Progenitor cell of endocrine pancreas (in vitro differentiated cells): ENCODE data around the gene OR8U1. TPM values are rescaled to one million over a fixed set of nuclear protein-coding genes. Genes with fewer than 3 reads are reported as not detected.

Source experiments
- DNase-seq: peaks from one replicate; pipeline ENCODE4 v3.0.0; 2021; ENCODE audit warnings: low spot score; ENCODE audit not compliant: unreplicated experiment
- H3K27ac Mint-ChIP-seq: 2 replicates; pipeline ENCODE4 v1.8.0; 2021; ENCODE audit warnings: mild to moderate bottlenecking, moderate library complexity, mixed read lengths
- H3K27me3 Mint-ChIP-seq: 2 replicates; pipeline ENCODE4 v1.8.0; 2021; ENCODE audit warnings: mixed read lengths
- H3K36me3 Mint-ChIP-seq: 2 replicates; pipeline ENCODE4 v1.8.0; 2022; ENCODE audit warnings: mixed read lengths; ENCODE audit not compliant: insufficient read depth
- H3K4me1 Mint-ChIP-seq: 2 replicates; pipeline ENCODE4 v1.8.0; 2021; ENCODE audit warnings: low read depth, mixed read lengths
- H3K4me3 Mint-ChIP-seq: 2 replicates; pipeline ENCODE4 v1.8.0; 2021; ENCODE audit warnings: low read depth, mild to moderate bottlenecking, moderate library complexity, mixed read lengths
- H3K9me3 Mint-ChIP-seq: 2 replicates; pipeline ENCODE4 v1.8.0; 2021; ENCODE audit warnings: low read depth, mixed read lengths
- CTCF ChIP-seq: fragments of 200-600 bp; sonication (generic); IDR thresholded peaks from one replicate; pipeline ENCODE4 v1.5.0; 2021; ENCODE audit warnings: antibody characterized with exemption, mild to moderate bottlenecking; ENCODE audit not compliant: unreplicated experiment
- total RNA-seq: library from RNA; stranded (reverse); gene quantifications from 2 replicates; pipeline ENCODE4 v1.2.1, GENCODE V29; 2021

The OR8U1 gene
- total RNA-seq, 1 donor from 2014 or later, result not detected

DNA sequence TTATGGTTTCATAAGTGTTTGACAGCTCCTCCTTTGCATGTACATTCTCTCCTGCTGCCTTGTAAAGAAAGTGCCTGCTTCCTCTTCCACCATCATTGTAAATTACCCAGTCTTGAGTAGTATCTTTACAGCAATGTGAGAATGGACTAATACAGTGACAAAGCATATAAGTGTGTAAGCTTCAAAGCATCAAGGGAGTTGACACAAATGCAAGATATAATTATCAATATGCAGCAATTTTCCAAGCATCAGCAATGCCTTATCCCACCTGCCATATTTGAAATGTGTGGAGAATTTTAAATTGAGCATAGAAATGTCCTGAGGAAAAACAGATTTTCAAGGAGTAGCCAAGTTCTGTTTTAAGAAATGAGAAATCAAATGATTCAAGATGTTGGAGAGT, 35.4 kb downstream of the OR8U1 start:
- Mint-ChIP-seq H3K9me3 (peaks cover 27% of the 10 kb centered on the region), H3K4me1 (peaks cover 1% of the 10 kb centered on the region)

GRCh38 chr11:56412396-56412795, 37.0 kb downstream of the OR8U1 start, which contains the start of gene OR5AL1:
OR5AL1 (plus strand) TSS chr11:56412696.
- no peak for DNase-seq
- Mint-ChIP-seq H3K27ac (no peak within 1 kb of the TSS), H3K9me3 (peaks cover 28% of the 10 kb centered on the region), H3K27me3 (no peaks in the 10 kb centered on the region), H3K4me1 (peaks cover 1% of the 10 kb centered on the region), H3K4me3 (no peak within 1 kb of the TSS), H3K36me3 (no peaks in the 10 kb centered on the region)
- TF ChIP-seq CTCF, result no peak

More for the DNA sequence above, 35.4 kb downstream of the OR8U1 start:
- Mint-ChIP-seq H3K27ac (no peak overlapping the region), H3K36me3 (no peaks in the 10 kb centered on the region), H3K4me3 (no peak overlapping the region), H3K27me3 (no peaks in the 10 kb centered on the region)
- DNase-seq, result no peak
- no peak for TF ChIP-seq CTCF

Other genes with a start within 250 kb of the OR8U1 start
- not detected in 2 replicates for gene OR8J3, start 235.4 kb upstream of the OR8U1 start, total RNA-seq
- gene OR8K5, start 215.3 kb upstream of the OR8U1 start, total RNA-seq, result not detected in 2 replicates
- not detected in 2 replicates for gene OR5J2, start 199.0 kb upstream of the OR8U1 start, total RNA-seq
- not detected in 2 replicates for gene OR5T2, start 141.4 kb upstream of the OR8U1 start, total RNA-seq
- gene OR5T3, start 123.4 kb upstream of the OR8U1 start, total RNA-seq, result not detected in 2 replicates
- not detected in 2 replicates for gene OR5T1, start 101.5 kb upstream of the OR8U1 start, total RNA-seq
- gene OR8H1, start 83.4 kb upstream of the OR8U1 start, total RNA-seq, result not detected in 2 replicates
- not detected in 2 replicates for gene OR8K3, start 60.5 kb upstream of the OR8U1 start, total RNA-seq
- not detected in 2 replicates for gene OR8K1, start 29.6 kb upstream of the OR8U1 start, total RNA-seq
- gene OR8J1, start 21.3 kb upstream of the OR8U1 start, total RNA-seq, result not detected in 2 replicates
- gene OR5AL1, start 37.1 kb downstream of the OR8U1 start, total RNA-seq, result not detected in 2 replicates
- not detected in 2 replicates for gene OR5M3, start 97.7 kb downstream of the OR8U1 start, total RNA-seq
- not detected in 2 replicates for gene OR5M8, start 115.7 kb downstream of the OR8U1 start, total RNA-seq
- gene OR5M11, start 167.6 kb downstream of the OR8U1 start, total RNA-seq, result not detected in 2 replicates
- not detected in 2 replicates for gene OR5M10, start 202.1 kb downstream of the OR8U1 start, total RNA-seq
- gene OR5M1, start 239.2 kb downstream of the OR8U1 start, total RNA-seq, result not detected in 2 replicates